ENCODE results near the gene CASP8AP2.

DNA sequence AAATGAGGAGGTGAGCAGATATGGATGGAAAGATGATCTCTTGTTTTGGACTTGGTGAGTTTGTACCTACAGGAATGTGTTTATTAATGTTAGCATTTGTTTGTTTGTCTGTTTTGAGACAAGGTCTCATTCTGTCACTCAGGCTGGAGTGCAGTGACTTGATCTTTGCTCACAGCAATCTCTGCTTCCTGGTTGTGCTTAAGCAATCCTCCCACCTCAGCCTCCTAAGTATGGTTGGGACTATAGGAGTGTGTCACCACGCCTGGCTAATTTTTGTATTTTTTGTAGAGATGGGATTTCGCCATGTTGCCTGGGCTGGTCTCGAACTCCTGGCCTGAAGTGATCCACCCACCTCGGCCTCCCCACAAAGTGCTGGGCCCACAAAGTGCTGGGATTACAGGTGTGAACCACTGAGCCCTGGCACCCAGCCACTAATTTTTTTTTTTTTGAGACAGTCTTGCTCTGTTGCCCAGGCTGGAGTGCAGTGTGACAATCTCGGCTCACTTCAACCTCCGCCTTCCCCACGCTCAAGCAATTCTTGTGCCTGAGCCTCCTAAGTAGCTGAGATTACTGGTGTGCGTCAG, 7.1 kb downstream of the CASP8AP2 start:
- TF ChIP-seq GATA3 (IDR thresholded peaks at IDR 0.05; ENCODE audit: low read depth, low read length) (no peak), GATA2 (IDR thresholded peaks at IDR 0.05; ENCODE audit: low read depth, low read length) (no peak)
